Spleen (tissue), 11 donors: ENCODE results near the gene PAX7. TPM values are rescaled to one million over a fixed set of nuclear protein-coding genes. Genes with fewer than 3 reads are reported as not detected.

Source experiments
- DNase-seq: peaks from one replicate; pipeline ENCODE4 v3.0.0-alpha.2; 2020
- H3K27ac ChIP-seq, 8 donors: fragments of 200-600 bp; sonication (generic) in 7 of 8; 1 replicate in 4 of 8; 2 replicates in 4 of 8; pipeline versions ENCODE4 v1.5.0 to v1.8.0; 2016 to 2021; ENCODE audit warnings: inconsistent platforms in 4 of 8, mild to moderate bottlenecking in 4 of 8, moderate library complexity in 1 of 8
- H3K27me3 ChIP-seq, 7 donors: fragments of 200-600 bp; sonication (generic) in 6 of 7; replicated peaks in 1 of 7; 1 replicate in 4 of 7; 2 replicates in 3 of 7; pipeline versions ENCODE4 v1.5.0 to v1.8.0; 2016 to 2021; ENCODE audit warnings: inconsistent platforms in 3 of 7, mild to moderate bottlenecking in 1 of 7
- H3K36me3 ChIP-seq, 6 donors: fragments of 200-600 bp; sonication (generic) in 5 of 6; 1 replicate in 4 of 6; 2 replicates in 2 of 6; pipeline versions ENCODE4 v1.5.0 to v1.8.0; 2016 to 2021; ENCODE audit warnings: inconsistent platforms in 2 of 6
- H3K4me1 ChIP-seq, 6 donors: fragments of 200-600 bp; sonication (generic) in 5 of 6; 1 replicate in 3 of 6; 2 replicates in 3 of 6; pipeline versions ENCODE4 v1.5.0 to v1.8.0; 2016 to 2021; ENCODE audit warnings: inconsistent platforms in 3 of 6
- H3K4me3 ChIP-seq, 8 donors: fragments of 200-600 bp; sonication (generic) in 7 of 8; 1 replicate in 4 of 8; 2 replicates in 4 of 8; pipeline versions ENCODE4 v1.5.0 to v1.8.0; 2016 to 2021; ENCODE audit warnings: inconsistent platforms in 4 of 8, mild to moderate bottlenecking in 4 of 8, moderate library complexity in 2 of 8
- H3K9me3 ChIP-seq, 8 donors: fragments of 200-600 bp; sonication (generic) in 7 of 8; 1 replicate in 4 of 8; 2 replicates in 4 of 8; pipeline versions ENCODE4 v1.5.0 to v1.8.0; 2016 to 2021; ENCODE audit warnings: inconsistent platforms in 4 of 8
- POLR2A ChIP-seq, 3 donors: fragments of 450-650 bp; IDR thresholded peaks; one replicate each; pipeline ENCODE4 v1.5.1; 2017; ENCODE audit warnings: antibody characterized with exemption in 3 of 3, mild to moderate bottlenecking in 1 of 3
- POLR2AphosphoS5 ChIP-seq, 3 donors: sonication (generic); formaldehyde crosslinking; IDR thresholded peaks; one replicate each; pipeline ENCODE4 v1.5.1; 2017; ENCODE audit warnings: antibody characterized with exemption in 3 of 3
- WGBS, 5 donors: extraction: QIAGEN DNeasy Blood & Tissue Kit in 3 of 5; methylation state at CpG; one replicate each; pipeline versions ENCODE4 v1.1.5 to v1.1.7; 2013 to 2018; 5-methylcytosine and 5-hydroxymethylcytosine counted together
- intact Hi-C: fragments of 100-400 bp; cut with DNase I; formaldehyde crosslinking; loops from one replicate; pipeline ENCODE4 v1.15.0; 2023; ENCODE audit warnings: low total_unique reads
- polyA plus RNA-seq, 3 donors: library from polyadenylated mRNA; stranded (reverse); fragments of 200-250 nt; gene quantifications; one replicate each; pipeline ENCODE4 v1.2.1, GENCODE V29; 2013
- small RNA-seq, 4 donors: library from RNA; depleted of rRNA; stranded (forward); fragments of <200 nt; gene quantifications; one replicate each; pipeline ENCODE3, GENCODE V24; 2016
- total RNA-seq, 7 donors: library from RNA; depleted of rRNA in 3 of 7; stranded (reverse); fragments of >200 nt in 3 of 7; fragmentation: NEBNext Ultra II Directional in 4 of 7; extraction: Animal tissue kit (Norgen Biotek cat#: 25700) in 4 of 7; gene quantifications; one replicate each; pipeline versions ENCODE4 v1.1.0 to v1.2.1, GENCODE V29; 2016 to 2021
- TF ChIP-seq, protein P1 (sequence below), 11 experiments: fragments of 200-600 bp in 7 of 11; fragments of 450-650 bp in 4 of 11; sonication (generic) in 4 of 11; IDR thresholded peaks in 8 of 11; conservative IDR thresholded peaks in 3 of 11; 1 replicate in 7 of 11; 2 replicates in 4 of 11; pipeline versions ENCODE4 v1.4.0 to v1.8.0; 2016 to 2021; ENCODE audit warnings: antibody characterized with exemption in 11 of 11, inconsistent platforms in 4 of 11, mild to moderate bottlenecking in 1 of 11
- donor health status: healthy with polysubstance abuse.
- donor health status: DM: no; HTN: no; CAD: no; lungs with moderate emphysema.
- donor health status: DM: no; HTN: no; CAD: no.
- donor health status: Bipolar disorder and iron deficiency.
- donor health status: healthy.
- donor health status: DM: no; HTN: no; CAD: no.
- donor health status: DM: yes; HTN: yes; CAD: no.

The PAX7 gene
- total and polyA plus RNA-seq, 10 donors = not detected

DNA sequence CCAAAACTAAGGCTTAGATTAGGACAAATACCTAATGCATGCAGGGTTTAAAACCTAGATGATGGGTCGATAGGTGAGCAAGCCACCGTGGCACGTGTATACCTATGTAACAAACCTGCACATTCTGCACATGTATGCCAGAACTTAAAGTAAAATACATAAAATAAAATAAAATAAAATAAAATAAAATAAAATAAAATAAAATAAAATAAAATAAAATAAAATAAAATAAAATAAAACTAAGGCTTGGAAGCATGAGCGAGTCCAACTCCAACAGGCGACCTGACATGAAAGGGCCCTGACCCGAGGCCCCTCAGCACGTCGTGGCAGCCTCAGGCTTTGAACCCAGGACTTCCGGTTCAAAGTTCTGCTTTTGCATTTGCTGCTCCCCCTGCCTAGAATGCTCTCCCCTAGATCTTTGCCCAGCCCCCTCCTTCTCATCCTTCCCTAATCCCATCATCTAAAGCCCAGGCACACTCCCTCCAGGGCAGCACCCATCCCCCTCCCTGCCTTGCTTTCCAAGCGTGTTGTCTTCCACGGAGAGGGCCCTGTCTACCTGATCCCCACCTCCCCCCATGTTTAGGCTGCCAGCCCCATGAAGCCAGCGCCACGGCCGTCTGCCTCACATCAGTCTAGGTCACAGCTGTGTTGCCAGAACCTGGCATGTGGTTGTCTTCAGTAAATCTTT is 164.5 kb downstream of the PAX7 start:
- H3K4me1 ChIP-seq = peaks cover 0 to 16% (median 0%) of the 10 kb centered on the region in 6 donors
- H3K27ac ChIP-seq = no peak overlapping the region
- no peak for DNase-seq
- peaks cover 0 to 12% (median 9%) of the 10 kb centered on the region in 8 donors for H3K9me3 ChIP-seq
- intact Hi-C loops = no loop called here
- H3K4me3 ChIP-seq = no peak overlapping the region
- H3K27me3 ChIP-seq = peaks cover 0 to 54% (median 0%) of the 10 kb centered on the region in 7 donors
- WGBS, 5 donors = 63 to 72% (median 67%) methylated on average over 14 of the region's 14 CpGs
- no peak for TF ChIP-seq POLR2AphosphoS5 (IDR thresholded peaks at IDR 0.05)
- TF ChIP-seq POLR2A (IDR thresholded peaks at IDR 0.05) = no peak
- TF ChIP-seq, protein P1, sequence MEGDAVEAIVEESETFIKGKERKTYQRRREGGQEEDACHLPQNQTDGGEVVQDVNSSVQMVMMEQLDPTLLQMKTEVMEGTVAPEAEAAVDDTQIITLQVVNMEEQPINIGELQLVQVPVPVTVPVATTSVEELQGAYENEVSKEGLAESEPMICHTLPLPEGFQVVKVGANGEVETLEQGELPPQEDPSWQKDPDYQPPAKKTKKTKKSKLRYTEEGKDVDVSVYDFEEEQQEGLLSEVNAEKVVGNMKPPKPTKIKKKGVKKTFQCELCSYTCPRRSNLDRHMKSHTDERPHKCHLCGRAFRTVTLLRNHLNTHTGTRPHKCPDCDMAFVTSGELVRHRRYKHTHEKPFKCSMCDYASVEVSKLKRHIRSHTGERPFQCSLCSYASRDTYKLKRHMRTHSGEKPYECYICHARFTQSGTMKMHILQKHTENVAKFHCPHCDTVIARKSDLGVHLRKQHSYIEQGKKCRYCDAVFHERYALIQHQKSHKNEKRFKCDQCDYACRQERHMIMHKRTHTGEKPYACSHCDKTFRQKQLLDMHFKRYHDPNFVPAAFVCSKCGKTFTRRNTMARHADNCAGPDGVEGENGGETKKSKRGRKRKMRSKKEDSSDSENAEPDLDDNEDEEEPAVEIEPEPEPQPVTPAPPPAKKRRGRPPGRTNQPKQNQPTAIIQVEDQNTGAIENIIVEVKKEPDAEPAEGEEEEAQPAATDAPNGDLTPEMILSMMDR (IDR thresholded peaks at IDR 0.05 in 8 of 11, conservative IDR thresholded peaks at IDR 0.05 in 3 of 11) = no peak
- no peaks in the 10 kb centered on the region for H3K36me3 ChIP-seq

DNA sequence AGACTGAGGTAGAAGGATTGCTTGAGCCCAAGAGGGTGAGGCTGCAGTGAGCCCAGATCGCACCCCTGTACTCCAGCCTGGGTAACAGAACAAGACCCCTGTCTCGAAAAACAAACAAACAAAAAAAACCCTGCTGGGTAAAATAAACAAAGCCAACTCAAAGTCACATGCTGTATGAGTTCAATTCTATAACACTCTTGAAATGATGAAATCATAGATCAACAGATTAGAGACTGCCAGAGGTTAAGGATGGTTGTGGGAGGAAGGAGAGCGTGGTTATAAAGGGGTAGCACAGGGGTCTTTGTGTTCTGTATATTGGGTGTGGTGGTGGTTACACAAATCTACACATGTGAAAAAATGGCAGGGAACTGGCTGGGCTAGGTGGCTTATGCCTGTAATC is 166.3 kb downstream of the PAX7 start:
- no peak for DNase-seq
- no peak overlapping the region for H3K27ac ChIP-seq
- TF ChIP-seq, protein P1 (IDR thresholded peaks at IDR 0.05 in 8 of 11, conservative IDR thresholded peaks at IDR 0.05 in 3 of 11) = no peak
- no peak for TF ChIP-seq POLR2AphosphoS5 (IDR thresholded peaks at IDR 0.05)
- no peak for TF ChIP-seq POLR2A (IDR thresholded peaks at IDR 0.05)
- H3K4me1 ChIP-seq = peaks cover 0 to 16% (median 0%) of the 10 kb centered on the region in 6 donors
- peaks cover 0 to 12% (median 9%) of the 10 kb centered on the region in 8 donors for H3K9me3 ChIP-seq
- no peaks in the 10 kb centered on the region for H3K36me3 ChIP-seq
- H3K27me3 ChIP-seq = peaks cover 0 to 36% (median 0%) of the 10 kb centered on the region in 7 donors
- intact Hi-C loops = no loop called here
- WGBS, 5 donors = 73 to 89% (median 86%) methylated on average over 3 of the region's 3 CpGs
- no peak overlapping the region for H3K4me3 ChIP-seq

Small RNAs within 50 kb of the gene (small RNA-seq; reads per million reads assigned to genes)
- 0 reads per million in 4 donors for gene AL031737.1

Other genes with a start within 250 kb of the PAX7 start
- not detected for gene KLHDC7A, start 149.9 kb upstream of the PAX7 start, total RNA-seq
- gene KLHDC7A, start 149.9 kb upstream of the PAX7 start, polyA plus RNA-seq = not detected
- gene TAS1R2, start 228.8 kb downstream of the PAX7 start, total RNA-seq = not detected
- gene TAS1R2, start 228.8 kb downstream of the PAX7 start, polyA plus RNA-seq = not detected